ENCODE measurements around the gene UCN.

DNA sequence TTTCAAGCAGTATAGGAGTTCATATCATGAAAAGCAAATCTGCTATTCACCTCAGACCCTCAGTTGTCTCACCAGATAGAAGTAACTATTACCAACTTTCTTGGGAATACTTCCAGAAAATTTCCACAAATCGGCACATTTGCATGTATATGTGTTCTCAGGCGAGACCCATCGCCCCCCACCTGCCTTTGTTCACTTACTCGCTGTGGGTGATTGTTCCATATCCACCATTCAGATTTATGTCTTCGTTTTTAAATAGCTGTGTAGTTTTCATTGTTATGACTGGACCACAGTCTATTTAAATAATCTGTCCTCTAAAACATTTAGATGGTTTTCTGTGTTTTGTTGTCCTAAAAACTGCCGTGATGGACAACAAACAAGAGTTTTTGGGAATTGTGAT, 22.8 kb downstream of the UCN start:
- TF ChIP-seq CTCF (IDR thresholded peaks at IDR 0.05) = no peak
- TF ChIP-seq POLR2A (IDR thresholded peaks at IDR 0.05) = no peak
